GDM1 (cell line): ENCODE measurements around the gene CGN.
A peak's percentile ranks its signal among the peaks of the same experiment; 100 is the strongest.

ENCODE experiments used
- DNase-seq: peaks from one replicate; lab custom pipeline; 2025; lab: John Stamatoyannopoulos, UW

CGN gene

DNA sequence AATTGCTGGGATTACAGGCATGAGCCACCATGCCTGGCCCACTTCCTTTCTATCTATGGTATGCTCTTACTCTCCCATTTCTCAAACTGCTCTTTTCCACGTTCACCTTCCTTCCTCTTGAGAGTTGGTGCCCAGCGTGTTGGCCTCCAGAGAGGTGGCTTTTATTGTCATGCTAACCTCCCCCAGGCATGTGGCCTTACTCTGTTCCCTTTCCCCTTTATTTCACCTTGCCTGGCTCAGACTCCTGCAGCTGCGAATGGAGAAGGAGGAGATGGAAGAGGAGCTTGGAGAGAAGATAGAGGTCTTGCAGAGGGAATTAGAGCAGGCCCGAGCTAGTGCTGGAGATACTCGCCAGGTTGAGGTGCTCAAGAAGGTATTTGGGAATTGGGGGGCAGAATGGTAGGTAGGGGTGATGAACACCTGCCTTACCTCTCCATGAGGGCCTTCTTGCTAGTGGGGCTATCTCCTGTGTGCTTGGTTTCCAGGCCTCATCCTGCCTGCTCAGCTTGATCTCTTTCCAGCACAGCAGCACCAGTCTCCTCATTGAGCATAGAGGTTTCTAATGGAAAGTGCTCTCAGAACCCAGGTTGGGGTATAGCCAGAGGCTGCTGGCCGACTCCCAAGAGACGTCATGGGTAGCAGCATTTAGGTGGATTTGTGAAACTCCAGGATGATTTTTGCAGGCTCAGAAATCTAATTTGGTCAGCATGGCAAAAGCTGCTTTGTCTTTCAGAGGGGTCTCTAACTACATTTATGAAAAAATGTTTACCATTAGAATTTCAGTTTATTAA, 15.7 kb downstream of the CGN start:
- DNase-seq = no peak

DNA sequence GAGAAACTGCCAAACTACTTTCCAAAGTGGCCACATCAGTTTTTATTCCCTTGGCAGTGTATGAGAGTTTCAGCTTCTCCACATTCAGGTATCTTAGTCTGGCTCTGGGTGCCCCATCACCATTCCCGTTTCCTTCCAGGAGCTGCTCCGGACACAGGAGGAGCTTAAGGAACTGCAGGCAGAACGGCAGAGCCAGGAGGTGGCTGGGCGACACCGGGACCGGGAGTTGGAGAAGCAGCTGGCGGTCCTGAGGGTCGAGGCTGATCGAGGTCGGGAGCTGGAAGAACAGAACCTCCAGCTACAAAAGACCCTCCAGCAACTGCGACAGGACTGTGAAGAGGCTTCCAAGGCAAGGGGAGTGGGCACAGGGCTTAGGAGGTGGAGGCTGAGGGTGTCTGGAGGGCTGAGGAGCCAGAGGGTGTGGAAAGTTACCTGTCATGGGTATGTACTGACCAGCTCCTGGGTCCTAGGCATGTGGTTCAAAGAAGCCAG, 18.1 kb downstream of the CGN start:
- no peak for DNase-seq

DNA sequence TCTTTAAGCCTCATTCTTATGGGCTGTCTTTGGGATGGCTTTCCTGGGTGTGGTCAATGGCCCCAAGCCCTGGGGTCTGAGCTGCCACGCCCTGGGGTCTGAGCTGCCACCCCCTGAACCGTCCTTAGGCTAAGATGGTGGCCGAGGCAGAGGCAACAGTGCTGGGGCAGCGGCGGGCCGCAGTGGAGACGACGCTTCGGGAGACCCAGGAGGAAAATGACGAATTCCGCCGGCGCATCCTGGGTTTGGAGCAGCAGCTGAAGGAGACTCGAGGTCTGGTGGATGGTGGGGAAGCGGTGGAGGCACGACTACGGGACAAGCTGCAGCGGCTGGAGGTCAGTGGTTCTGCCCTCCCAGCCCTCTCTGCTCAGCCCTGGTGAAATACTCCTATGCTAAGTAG, 18.6 kb downstream of the CGN start:
- no peak for DNase-seq

- DNase-seq = no peak
These were observed 19.3 kb downstream of the CGN start for GRCh38 chr1:151530461-151530860.

GRCh38 chr1:151533870-151534269, 22.7 kb downstream of the CGN start:
- DNase-seq = no peak

DNA sequence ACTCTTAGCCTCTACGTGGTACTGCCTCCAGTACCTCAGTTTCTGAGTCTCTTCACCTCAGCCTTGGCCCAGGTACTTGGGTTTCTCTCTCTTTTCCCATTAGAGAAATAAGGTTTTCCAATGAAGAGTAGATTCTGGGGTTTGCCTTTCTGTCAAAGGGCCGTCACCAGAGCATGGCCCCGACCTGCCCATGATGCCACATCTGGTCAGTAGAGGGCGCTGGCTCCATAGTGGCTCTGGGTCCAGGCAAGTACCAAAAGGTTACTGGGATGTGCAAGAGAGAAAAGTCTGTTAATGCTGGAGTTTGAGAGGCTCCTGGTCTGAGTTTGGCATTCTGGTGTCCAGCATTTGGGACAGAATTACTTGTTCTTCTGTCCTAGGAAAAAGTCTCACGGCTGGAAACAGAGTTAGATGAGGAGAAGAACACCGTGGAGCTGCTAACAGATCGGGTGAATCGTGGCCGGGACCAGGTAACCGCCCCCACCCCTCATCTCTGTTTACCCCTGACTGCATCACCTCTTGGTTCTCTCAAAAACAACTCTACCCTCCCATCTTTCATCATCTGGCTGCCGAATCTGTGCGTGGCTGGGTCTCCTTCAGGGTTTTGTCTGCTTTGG, 23.6 kb downstream of the CGN start:
- peak; percentile 49 for DNase-seq

DNA sequence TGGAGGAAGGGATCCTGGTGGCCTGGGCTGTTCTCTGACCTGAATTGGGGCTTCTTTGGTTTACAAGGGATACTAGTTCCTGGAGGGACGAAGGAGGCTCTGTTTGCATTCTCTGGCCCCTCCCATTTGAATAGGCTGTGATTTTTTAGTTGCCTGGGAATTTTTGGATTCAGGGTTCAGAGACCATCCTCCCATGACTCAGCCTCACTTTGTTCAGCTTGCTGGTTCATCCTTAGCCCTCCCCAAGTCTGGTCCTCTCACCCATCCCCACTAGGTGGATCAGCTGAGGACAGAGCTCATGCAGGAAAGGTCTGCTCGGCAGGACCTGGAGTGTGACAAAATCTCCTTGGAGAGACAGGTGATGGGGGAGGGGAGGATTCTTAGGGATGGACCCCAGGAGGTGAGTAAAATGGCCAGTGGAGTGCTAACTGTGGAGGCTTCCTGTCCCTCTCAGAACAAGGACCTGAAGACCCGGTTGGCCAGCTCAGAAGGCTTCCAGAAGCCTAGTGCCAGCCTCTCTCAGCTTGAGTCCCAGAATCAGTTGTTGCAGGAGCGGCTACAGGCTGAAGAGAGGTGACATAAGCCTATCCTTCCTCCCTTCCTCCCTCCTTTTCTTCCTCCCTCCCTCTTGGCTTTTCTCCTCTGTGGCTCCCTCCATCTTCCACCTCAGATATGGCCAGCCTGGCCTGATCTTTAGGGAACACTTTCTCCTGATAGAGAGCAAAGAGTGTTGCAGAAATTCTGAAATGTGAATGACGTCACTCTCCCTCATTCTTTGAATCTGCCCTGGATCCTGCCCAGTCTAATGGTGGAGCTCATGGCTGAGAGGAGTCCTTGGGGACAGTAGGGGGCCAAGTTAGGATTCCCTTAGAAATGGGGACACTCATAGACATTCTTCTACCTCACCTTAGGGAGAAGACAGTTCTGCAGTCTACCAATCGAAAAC, 24.4 kb downstream of the CGN start:
- DNase-seq = no peak

- DNase-seq = no peak
These were observed 25.3 kb downstream of the CGN start for GRCh38 chr1:151536499-151536898.

DNA sequence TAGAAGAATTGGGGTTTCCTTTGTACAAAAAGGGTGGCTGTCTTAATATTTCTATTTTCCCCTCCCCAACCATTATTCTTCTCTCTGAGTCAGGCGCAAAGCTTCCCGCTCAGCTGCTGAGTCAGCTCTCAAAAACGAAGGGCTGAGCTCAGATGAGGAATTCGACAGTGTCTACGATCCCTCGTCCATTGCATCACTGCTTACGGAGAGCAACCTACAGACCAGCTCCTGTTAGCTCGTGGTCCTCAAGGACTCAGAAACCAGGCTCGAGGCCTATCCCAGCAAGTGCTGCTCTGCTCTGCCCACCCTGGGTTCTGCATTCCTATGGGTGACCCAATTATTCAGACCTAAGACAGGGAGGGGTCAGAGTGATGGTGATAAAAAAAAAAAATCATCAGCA, 25.9 kb downstream of the CGN start:
- no peak for DNase-seq

GRCh38 chr1:151539321-151540020, 28.3 kb downstream of the CGN start:
- peak; percentile 21 for DNase-seq

DNA sequence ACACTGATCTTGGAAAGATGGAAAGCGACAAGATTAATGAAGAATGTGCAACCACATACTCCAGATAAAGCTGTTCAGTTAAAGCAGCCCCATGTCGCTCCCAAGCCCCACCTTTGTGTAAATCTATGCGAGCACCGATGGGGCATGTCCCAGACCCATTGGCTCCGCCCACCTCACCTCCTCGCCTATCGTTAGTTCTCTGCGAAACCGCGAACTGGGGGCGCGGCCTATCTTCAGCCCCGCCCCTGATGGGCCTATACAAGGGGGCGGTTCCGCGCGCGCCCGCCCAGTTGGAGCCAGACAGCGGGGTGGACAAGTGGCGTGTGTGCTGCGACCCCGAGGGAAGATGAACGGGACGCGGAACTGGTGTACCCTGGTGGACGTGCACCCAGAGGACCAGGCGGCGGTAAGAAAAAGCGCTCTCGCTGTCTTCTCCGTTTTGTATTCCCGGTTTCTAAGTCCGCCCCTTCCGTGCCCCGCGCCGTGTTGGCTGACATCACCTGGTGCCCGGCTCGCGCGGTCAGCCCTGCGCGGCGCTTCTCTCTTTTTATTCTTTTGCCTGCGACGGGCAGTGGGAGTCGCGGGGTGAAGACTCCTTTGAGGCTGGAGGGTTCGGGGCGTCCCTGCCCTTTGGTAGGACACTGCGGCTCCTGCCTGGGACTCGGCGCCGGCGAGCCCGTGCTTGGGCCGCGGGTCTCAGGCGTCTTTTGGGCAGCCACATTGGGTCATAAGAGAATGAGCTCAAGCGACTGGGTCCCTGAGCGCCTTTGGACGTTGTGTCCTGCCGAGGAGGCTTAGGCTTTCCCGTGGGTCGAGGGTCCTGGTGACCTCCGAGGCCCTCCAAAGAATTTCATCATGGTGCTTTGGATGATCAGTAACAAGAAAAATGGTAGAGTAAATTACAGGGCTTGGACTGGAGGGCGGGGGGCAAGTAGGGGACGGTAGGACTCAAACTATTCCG, 29.1 kb downstream of the CGN start, which contains the start of gene TUFT1:
Gene TUFT1 (plus strand): TSS at position 289 of the 961 bp plus-strand sequence. CDS start 58 bp downstream, at position 347.
- peak; percentile 75 for DNase-seq

DNA sequence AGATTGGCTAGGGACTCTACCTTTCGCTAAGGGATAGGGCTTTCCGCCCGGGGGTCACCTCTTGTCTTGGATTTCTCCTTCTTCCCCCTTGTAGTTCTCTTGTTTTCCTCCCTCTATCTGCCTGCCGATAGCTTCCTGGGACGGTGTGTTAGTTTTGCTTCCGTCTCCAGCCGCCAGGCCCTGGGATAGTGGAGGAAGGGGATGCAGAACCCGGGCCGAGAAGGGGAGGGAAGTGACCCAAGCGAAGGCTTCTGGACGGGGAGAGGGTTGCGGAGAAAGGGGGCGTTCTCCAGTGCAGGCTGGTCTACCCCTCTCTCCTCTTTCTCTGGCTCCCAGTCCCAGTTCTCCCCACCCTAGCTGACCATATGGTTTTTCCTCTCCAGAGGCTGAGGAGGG, 29.8 kb downstream of the CGN start:
- no peak for DNase-seq

- DNase-seq = no peak
These were observed 30.6 kb downstream of the CGN start for GRCh38 chr1:151541752-151542151.

GRCh38 chr1:151542710-151543129, 31.5 kb downstream of the CGN start:
- no peak for DNase-seq

DNA sequence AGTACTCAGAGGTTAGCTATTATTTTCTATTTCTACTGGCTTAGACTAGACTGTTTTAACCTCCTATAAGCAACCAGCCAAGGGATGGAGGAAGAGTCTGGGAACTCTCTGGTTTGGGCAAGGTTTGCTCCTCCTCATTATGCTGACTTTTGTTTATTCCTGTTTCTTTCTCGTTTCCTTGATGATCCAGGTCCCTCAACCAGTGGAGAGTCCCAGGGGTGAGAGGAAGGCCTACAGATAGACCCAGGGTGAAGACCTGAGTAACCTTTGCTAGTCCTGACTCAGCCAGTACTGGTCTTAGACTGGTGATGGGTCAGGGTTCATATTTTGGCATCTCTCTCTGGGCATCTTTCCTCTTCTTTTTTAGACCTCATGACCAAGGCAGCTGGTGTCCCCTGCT, 34.4 kb downstream of the CGN start:
- DNase-seq = no peak

DNA sequence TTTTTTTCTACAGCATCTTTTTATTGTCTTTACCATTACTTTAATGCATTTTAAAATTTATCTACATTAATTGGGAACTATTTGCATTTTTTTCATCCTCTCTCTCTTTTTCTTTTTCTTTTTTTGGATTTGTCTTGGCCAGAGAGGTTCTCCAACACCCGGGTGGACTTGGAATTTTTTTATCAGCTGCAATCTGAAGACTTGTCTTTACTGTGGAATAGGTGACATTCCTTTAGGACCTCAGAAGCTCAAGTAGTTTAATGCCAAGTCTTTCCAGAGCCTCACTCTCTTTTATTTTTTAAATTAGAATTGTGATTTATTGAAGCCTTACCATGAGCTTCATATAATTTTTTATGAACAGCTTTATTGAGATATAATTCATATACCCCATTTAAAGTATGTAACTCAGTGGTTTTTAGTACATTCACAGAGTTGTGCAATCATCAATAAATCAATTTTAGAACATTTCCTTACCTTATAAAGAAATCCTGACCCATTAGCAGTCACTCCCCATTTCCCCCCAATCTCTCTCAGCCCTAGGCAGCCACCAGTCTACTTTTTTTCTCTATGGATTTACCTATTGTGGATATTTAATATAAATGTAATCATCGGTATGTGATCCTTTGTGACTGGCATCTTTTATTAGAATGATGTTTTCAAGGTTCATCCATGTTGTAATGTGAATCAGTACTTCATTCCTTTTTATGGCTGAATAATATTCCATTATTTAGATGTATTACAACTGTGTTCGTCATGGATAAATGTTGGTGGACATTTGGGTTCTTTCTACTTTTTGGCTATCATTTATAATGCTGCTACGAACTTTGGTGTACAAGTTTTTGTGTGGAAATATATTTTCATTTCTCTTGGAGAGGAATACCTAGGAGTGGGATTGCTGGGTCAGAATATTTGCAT, 35.1 kb downstream of the CGN start:
- DNase-seq = no peak

DNA sequence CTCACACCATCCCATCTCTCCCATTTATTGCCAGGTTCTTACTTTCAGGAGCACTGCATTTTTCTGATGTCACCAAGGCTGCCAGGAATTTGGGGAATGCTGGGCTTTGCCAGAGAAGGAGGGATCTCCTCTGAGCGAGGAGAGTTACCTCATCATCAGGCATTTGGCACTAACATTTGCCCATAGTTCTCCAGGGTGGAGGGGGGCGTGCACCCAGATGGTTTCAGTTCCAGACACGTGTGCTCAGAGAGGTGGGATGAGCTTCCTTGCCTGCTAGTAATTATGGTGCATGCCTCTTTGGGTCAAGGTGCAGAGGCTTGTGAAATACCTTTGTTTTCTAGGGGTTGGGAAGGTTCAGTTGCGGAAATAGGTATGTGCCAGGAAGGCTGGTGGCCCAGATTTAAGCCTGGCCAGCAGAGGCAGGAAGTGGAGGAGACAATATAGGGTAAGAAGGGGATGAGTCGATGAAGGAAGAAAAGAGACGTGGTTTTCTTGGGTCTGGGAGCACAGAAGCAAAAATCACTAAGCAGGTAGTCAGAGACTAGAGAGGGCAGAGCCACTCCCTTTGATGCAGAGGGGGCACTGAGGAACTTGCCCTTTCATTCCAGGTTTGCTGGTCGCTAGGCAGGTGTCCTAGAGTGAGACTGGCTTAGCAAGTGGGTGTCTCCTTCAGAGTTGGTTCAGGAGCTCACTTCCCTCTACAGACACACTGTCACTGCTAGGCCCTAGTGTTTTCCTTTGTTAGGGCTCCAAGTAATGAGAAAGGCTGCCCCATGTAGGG, 36.1 kb downstream of the CGN start:
- DNase-seq = no peak

DNA sequence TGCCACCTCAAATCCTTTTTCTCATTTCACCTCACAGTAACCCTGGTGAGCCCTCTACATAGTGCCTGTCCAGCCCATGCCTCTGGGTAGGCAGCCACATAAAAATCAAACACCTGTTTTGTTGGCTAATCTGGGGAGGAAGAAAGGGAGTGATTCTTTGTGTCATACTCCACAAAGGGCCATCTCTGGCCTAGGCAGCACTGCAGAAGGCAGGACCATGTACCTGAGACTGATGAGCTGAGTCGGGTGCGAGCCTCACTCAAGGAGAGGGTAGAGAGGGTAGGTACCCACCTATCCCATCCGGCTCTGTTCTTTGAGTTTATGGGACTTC, 36.7 kb downstream of the CGN start:
- no peak for DNase-seq

GRCh38 chr1:151549199-151549598, 38.0 kb downstream of the CGN start:
- DNase-seq = no peak
